ENCODE data around the gene PTMA. TPM values are rescaled to one million over a fixed set of nuclear protein-coding genes. Genes with fewer than 3 reads are reported as not detected.
"Not testable (repeated sequence)": the region's sequence is repeated elsewhere in the genome, so short reads cannot be mapped to it uniquely, and the experiment has no call there.

The PTMA gene
- total RNA-seq, 1 experiment from 2014 or later: 1,260 TPM

DNA sequence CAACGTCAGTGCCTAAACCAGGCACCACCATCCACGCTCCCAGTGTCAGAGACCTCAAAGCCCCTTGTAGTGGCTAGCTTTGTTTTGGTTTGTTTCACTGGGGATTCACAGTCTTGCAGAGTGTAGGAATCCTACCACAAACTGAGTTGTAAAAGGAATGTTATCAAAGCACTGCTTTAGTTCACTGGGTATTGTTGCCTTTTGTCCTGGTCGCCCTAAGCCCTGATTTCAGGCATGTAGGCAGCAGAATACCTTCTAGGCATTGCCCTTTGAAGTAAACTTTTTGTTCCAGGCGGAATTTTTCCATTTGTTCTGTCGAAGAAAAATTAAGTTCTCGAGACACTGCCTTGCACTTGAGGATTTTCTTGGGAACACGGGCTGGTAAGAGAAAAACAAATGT, 29.4 kb downstream of the PTMA start:
- Histone ChIP-seq H3F3A (ENCODE audit: insufficient read depth, low read depth) (no peaks in the 10 kb centered on the region), H3K4me3 (no peak overlapping the region), H3K9me3 (ENCODE audit: insufficient read depth, low read depth) (no peaks in the 10 kb centered on the region), H2AFZ (no peak overlapping the region), H3K27ac (no peak overlapping the region), H3K27me3 (ENCODE audit: insufficient read depth, low read depth) (no peaks in the 10 kb centered on the region), H3K4me1 (replicated peaks; ENCODE audit: insufficient read depth) (no peaks in the 10 kb centered on the region), H3K79me2 (ENCODE audit: low read depth) (no peaks in the 10 kb centered on the region), H3K9me2 (ENCODE audit: insufficient read depth) (no peaks in the 10 kb centered on the region), H4K20me1 (ENCODE audit: insufficient read depth) (no peaks in the 10 kb centered on the region), H3K4me2 (no peak overlapping the region), H3K36me3 (ENCODE audit: low read depth) (no peaks in the 10 kb centered on the region)
- POLR2A ChIA-PET (ENCODE audit: unreplicated experiment): no interaction called here
- TF ChIP-seq CTCF (conservative IDR thresholded peaks at IDR 0.05): no peak
- no peak for TF ChIP-seq EZH2 (IDR thresholded peaks at IDR 0.05; ENCODE audit: low read depth)
- CTCF ChIA-PET: no interaction called here
- DNase-seq: no peak
- intact Hi-C loops (cut with micrococcal nuclease; ENCODE audit: unreplicated experiment): no loop called here
- BruUV-seq (replicated peaks): no TSS peak

DNA sequence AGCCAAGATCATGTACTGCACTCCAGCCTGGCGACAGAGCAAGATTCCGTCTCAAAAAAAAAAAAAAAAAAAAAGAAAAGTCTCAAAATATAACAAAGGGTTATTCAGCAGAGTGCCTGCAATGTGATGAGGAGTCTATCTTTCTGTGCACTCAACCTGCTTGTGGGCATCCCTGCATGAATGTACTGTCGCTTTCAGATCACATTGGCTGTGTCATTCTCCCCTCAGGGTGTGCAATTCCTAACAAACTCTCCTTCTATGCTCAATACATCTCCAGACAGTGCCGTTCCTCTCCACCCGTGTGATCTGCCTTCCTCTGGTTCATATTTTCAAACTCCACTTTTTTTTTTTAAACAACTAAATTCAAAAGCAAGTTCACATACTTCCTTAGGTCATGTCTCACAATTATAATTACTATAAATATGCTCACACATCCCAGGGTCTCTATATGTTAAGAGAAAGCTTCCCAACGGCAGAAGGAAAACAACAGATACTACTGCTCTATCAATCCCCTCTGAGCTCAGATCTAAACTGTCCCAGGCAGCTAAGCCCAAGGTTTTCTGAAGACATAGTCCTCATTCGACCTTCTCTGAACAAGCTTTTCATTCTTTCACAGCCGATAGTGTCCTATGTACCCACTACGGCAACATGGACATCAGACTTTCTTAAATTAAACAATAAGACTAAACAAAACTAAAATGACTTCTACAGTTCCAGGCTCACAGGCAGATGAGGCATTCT, 35.2 kb downstream of the PTMA start:
- CTCF ChIA-PET: interaction anchor here (0.7 kb wide), 2 partner anchors 53 to 59 kb away, joined by 3 to 5 read pairs; no protein-coding TSS in a partner anchor
- Histone ChIP-seq H3K9me2 (ENCODE audit: insufficient read depth) (no peaks in the 10 kb centered on the region), H3K4me1 (replicated peaks; ENCODE audit: insufficient read depth) (no peaks in the 10 kb centered on the region), H3K36me3 (ENCODE audit: low read depth) (no peaks in the 10 kb centered on the region), H3K79me2 (ENCODE audit: low read depth) (no peaks in the 10 kb centered on the region), H3K9me3 (ENCODE audit: insufficient read depth, low read depth) (no peaks in the 10 kb centered on the region), H3F3A (ENCODE audit: insufficient read depth, low read depth) (no peaks in the 10 kb centered on the region), H4K20me1 (ENCODE audit: insufficient read depth) (no peaks in the 10 kb centered on the region), H3K27me3 (ENCODE audit: insufficient read depth, low read depth) (no peaks in the 10 kb centered on the region), H2AFZ (no peak overlapping the region), H3K27ac (no peak overlapping the region), H3K4me2 (no peak overlapping the region), H3K4me3 (no peak overlapping the region)
- intact Hi-C loops (cut with micrococcal nuclease; ENCODE audit: unreplicated experiment): no loop called here
- DNase-seq: no peak
- no TSS peak for BruUV-seq (replicated peaks)
- TF ChIP-seq CTCF (conservative IDR thresholded peaks at IDR 0.05): no peak
- TF ChIP-seq EZH2 (IDR thresholded peaks at IDR 0.05; ENCODE audit: low read depth): no peak
- POLR2A ChIA-PET (ENCODE audit: unreplicated experiment): interaction anchor here (0.6 kb wide), 1 partner anchor 135 kb away, joined by 8 read pairs; no protein-coding TSS in a partner anchor

DNA sequence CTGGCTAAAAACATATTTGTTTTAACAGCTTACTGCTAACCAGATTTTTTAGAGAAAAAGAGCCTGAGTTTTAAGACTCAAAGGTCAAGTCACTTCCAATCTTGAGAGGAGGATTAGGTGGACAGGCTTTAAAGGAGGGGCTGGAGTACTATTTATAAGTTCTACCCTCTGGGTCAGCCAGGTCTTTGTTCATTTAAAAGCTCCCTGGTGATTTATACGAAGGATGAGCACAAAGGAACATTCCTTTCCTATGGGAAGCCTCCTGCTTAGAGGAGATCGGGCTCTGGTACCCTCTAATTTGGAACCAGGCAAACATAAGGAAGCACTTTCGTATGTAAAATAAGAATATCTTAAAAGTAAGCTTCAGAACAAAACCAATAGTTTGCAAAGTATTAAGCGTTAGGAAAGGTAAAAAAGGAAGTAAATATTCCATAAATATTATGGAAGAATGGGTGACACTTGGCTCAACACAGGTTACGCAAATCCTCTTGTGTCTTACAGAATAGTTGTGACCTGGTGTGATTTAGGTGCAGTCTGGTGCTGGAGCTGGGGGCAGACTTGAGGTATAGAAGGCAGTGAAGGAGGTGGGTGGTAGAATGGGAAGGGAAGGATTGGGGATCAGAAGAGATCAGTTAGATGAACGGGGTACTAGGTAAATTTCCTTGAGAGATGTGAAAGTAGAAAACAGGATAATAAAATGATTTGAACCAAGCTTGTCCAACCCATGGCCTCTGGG, 37.1 kb downstream of the PTMA start:
- Histone ChIP-seq H3K79me2 (ENCODE audit: low read depth) (no peaks in the 10 kb centered on the region), H4K20me1 (ENCODE audit: insufficient read depth) (no peaks in the 10 kb centered on the region), H3K27me3 (ENCODE audit: insufficient read depth, low read depth) (no peaks in the 10 kb centered on the region), H2AFZ (no peak overlapping the region), H3K27ac (no peak overlapping the region), H3K4me2 (no peak overlapping the region), H3K4me3 (no peak overlapping the region), H3K4me1 (replicated peaks; ENCODE audit: insufficient read depth) (no peaks in the 10 kb centered on the region), H3K9me3 (ENCODE audit: insufficient read depth, low read depth) (no peaks in the 10 kb centered on the region), H3K9me2 (ENCODE audit: insufficient read depth) (no peaks in the 10 kb centered on the region), H3F3A (ENCODE audit: insufficient read depth, low read depth) (no peaks in the 10 kb centered on the region), H3K36me3 (ENCODE audit: low read depth) (no peaks in the 10 kb centered on the region)
- intact Hi-C loops (cut with micrococcal nuclease; ENCODE audit: unreplicated experiment): no loop called here
- ChIA-PET POLR2A (ENCODE audit: unreplicated experiment) (interaction anchor here (0.6 kb wide), 1 partner anchor 506 kb away, joined by 3 read pairs; no protein-coding TSS in a partner anchor), CTCF (no interaction called here)
- TF ChIP-seq EZH2 (IDR thresholded peaks at IDR 0.05; ENCODE audit: low read depth) (no peak), CTCF (conservative IDR thresholded peaks at IDR 0.05) (no peak)
- DNase-seq: no peak
- BruUV-seq (replicated peaks): no TSS peak

- DNase-seq; H3K27ac ChIP-seq; BruUV-seq (replicated peaks); H3K79me2 ChIP-seq (ENCODE audit: low read depth); H2AFZ ChIP-seq; H3K9me3 ChIP-seq (ENCODE audit: insufficient read depth, low read depth); H3K27me3 ChIP-seq (ENCODE audit: insufficient read depth, low read depth); H3K9me2 ChIP-seq (ENCODE audit: insufficient read depth); H3K4me3 ChIP-seq; CTCF ChIA-PET; H3F3A ChIP-seq (ENCODE audit: insufficient read depth, low read depth); intact Hi-C loops (cut with micrococcal nuclease; ENCODE audit: unreplicated experiment); H3K4me1 ChIP-seq (replicated peaks; ENCODE audit: insufficient read depth); H3K4me2 ChIP-seq; H3K36me3 ChIP-seq (ENCODE audit: low read depth); H4K20me1 ChIP-seq (ENCODE audit: insufficient read depth): not testable (repeated sequence)
- POLR2A ChIA-PET (ENCODE audit: unreplicated experiment): interaction anchor here (0.7 kb wide), 1 partner anchor 1649 kb away, joined by 3 read pairs; no protein-coding TSS in a partner anchor
Measured at GRCh38 chr2:231748153-231748896, 40.0 kb downstream of the PTMA start.

DNA sequence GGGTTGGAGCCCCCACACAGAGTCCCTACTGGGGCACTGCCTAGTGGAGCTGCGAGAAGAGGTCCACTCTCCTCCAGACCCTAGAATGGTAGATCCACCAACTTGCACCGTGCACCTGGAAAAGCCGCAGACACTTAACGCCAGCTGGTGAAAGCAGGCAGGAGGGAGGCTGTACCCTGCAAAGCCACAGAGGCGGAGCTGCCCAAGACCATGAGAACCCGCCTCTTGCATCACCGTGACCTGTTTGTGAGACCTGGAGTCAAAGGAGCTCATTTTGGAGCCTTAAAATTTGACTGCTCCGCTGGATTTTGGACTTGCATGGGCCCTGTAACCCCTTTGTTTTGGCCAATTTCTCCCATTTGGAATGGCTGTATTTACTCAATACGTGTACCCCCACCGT, 40.7 kb downstream of the PTMA start:
- CTCF ChIA-PET; intact Hi-C loops (cut with micrococcal nuclease; ENCODE audit: unreplicated experiment); H3K27me3 ChIP-seq (ENCODE audit: insufficient read depth, low read depth); H2AFZ ChIP-seq; H3K79me2 ChIP-seq (ENCODE audit: low read depth); H3K4me3 ChIP-seq; POLR2A ChIA-PET (ENCODE audit: unreplicated experiment); H3F3A ChIP-seq (ENCODE audit: insufficient read depth, low read depth); BruUV-seq (replicated peaks); H3K36me3 ChIP-seq (ENCODE audit: low read depth); H3K4me1 ChIP-seq (replicated peaks; ENCODE audit: insufficient read depth); DNase-seq; H3K9me3 ChIP-seq (ENCODE audit: insufficient read depth, low read depth); H4K20me1 ChIP-seq (ENCODE audit: insufficient read depth); H3K4me2 ChIP-seq; H3K9me2 ChIP-seq (ENCODE audit: insufficient read depth); H3K27ac ChIP-seq: not testable (repeated sequence)
